Activated T-helper 9 cell treated with anti-CD3 and anti-CD28 coated beads, Interleukin-2, amount 50 U/mL, for 16 hours (primary cell): Measurements from ENCODE around the gene IGSF6.
A peak's percentile ranks its signal among the peaks of the same experiment; 100 is the strongest.
"Not testable (repeated sequence)": the region's sequence is repeated elsewhere in the genome, so short reads cannot be mapped to it uniquely, and the experiment has no call there.

Experiments
- DNase-seq: peaks from one replicate; pipeline ENCODE4 v3.0.0-alpha.2; 2020; ENCODE audit warnings: low read depth

The IGSF6 gene

GRCh38 chr16:21652453-21652852 is at the start of gene IGSF6:
TSS of gene IGSF6 (minus strand) at chr16:21652608. CDS start at chr16:21652598, 10 bp downstream.
- DNase-seq = no peak

- DNase-seq = no peak
These were observed 48.9 kb upstream of the IGSF6 start for GRCh38 chr16:21701271-21701670.

- no peak for DNase-seq
These were observed 46.0 kb upstream of the IGSF6 start for GRCh38 chr16:21698169-21699032.

GRCh38 chr16:21697032-21697431 is 44.6 kb upstream of the IGSF6 start:
- DNase-seq = no peak

GRCh38 chr16:21694609-21695008 is 42.2 kb upstream of the IGSF6 start:
- DNase-seq = no peak

GRCh38 chr16:21690967-21691366 is 38.6 kb upstream of the IGSF6 start:
- DNase-seq = not testable (repeated sequence)

GRCh38 chr16:21689107-21689506 is 36.7 kb upstream of the IGSF6 start:
- DNase-seq = no peak

- no peak for DNase-seq
These were observed 32.6 kb upstream of the IGSF6 start for GRCh38 chr16:21685034-21685455.

GRCh38 chr16:21684199-21684598 is 31.8 kb upstream of the IGSF6 start:
- peak; percentile 4 for DNase-seq

GRCh38 chr16:21683184-21683583 is 30.8 kb upstream of the IGSF6 start:
- DNase-seq = no peak

- not testable (repeated sequence) for DNase-seq
These were observed 28.3 kb upstream of the IGSF6 start for GRCh38 chr16:21680714-21681113.

GRCh38 chr16:21674456-21674855 is 22.0 kb upstream of the IGSF6 start:
- DNase-seq = not testable (repeated sequence)

GRCh38 chr16:21673469-21673868 is 21.1 kb upstream of the IGSF6 start:
- DNase-seq = no peak

- no peak for DNase-seq
These were observed 15.2 kb upstream of the IGSF6 start for GRCh38 chr16:21667575-21667974.

- no peak for DNase-seq
These were observed 14.4 kb upstream of the IGSF6 start for GRCh38 chr16:21666772-21667171.

- no peak for DNase-seq
These were observed 12.5 kb upstream of the IGSF6 start for GRCh38 chr16:21664801-21665492.

GRCh38 chr16:21663889-21664647 is 11.7 kb upstream of the IGSF6 start, which contains the start of gene OTOA:
TSS of gene OTOA (plus strand) at chr16:21663968. CDS start at chr16:21678515, 14,547 bp downstream.
- peak; percentile 9 for DNase-seq

GRCh38 chr16:21659124-21659523 is 6.7 kb upstream of the IGSF6 start:
- no peak for DNase-seq

GRCh38 chr16:21656795-21657768 is 4.7 kb upstream of the IGSF6 start:
- no peak for DNase-seq

GRCh38 chr16:21654881-21655280 is 2.5 kb upstream of the IGSF6 start:
- no peak for DNase-seq

- DNase-seq = no peak
These were observed 2.1 kb upstream of the IGSF6 start for GRCh38 chr16:21654466-21654865.
